Activated T-cell treated with anti-CD3 and anti-CD28 coated beads, Interleukin-2, amount 50 U/mL, for 72 hours (primary cell): ENCODE measurements around the gene NTNG1. TPM values are rescaled to one million over a fixed set of nuclear protein-coding genes. Genes with fewer than 3 reads are reported as not detected.
"Not testable (repeated sequence)": the region's sequence is repeated elsewhere in the genome, so short reads cannot be mapped to it uniquely, and the experiment has no call there.

Source experiments
- ATAC-seq, 2 donors: fragments of 150-1000 bp; cut with Tn5 transposase; replicated peaks in 1 of 2; 2 replicates each; pipeline ENCODE4 v1.10.0; 2021; ENCODE audit warnings: moderate library complexity in 2 of 2, mild to moderate bottlenecking in 1 of 2
- DNase-seq, 2 donors: peaks; one replicate each; pipeline ENCODE4 v3.0.0; 2021 to 2022; ENCODE audit warnings: mixed read lengths in 1 of 2
- H3K27ac Mint-ChIP-seq: one replicate; pipeline ENCODE4 v1.8.0; 2022; ENCODE audit warnings: mild to moderate bottlenecking, moderate library complexity, mixed read lengths
- H3K27me3 Mint-ChIP-seq: one replicate; pipeline ENCODE4 v1.8.0; 2022; ENCODE audit warnings: low read depth, mixed read lengths
- H3K36me3 Mint-ChIP-seq, 2 donors: one replicate each; pipeline ENCODE4 v1.8.0; 2022; ENCODE audit warnings: mixed read lengths in 2 of 2, mild to moderate bottlenecking in 1 of 2; ENCODE audit not compliant: insufficient read depth in 2 of 2
- H3K4me1 Mint-ChIP-seq: one replicate; pipeline ENCODE4 v1.8.0; 2022; ENCODE audit warnings: low read depth, mixed read lengths
- H3K4me3 Mint-ChIP-seq, 2 donors: one replicate each; pipeline ENCODE4 v1.8.0; 2022; ENCODE audit warnings: mild to moderate bottlenecking in 2 of 2, mixed read lengths in 2 of 2, moderate library complexity in 2 of 2
- H3K9me3 Mint-ChIP-seq, 2 donors: one replicate each; pipeline ENCODE4 v1.8.0; 2022; ENCODE audit warnings: mixed read lengths in 2 of 2
- total RNA-seq, 2 donors: library from RNA; stranded (reverse); gene quantifications; one replicate each; pipeline ENCODE4 v1.2.3, GENCODE V29; 2022

NTNG1 gene
- total RNA-seq, 2 donors from 2014 or later, result 0.48 TPM; not detected in 1

- Mint-ChIP-seq H3K4me3 (no peak overlapping the region), H3K27ac (no peak overlapping the region), H3K9me3 (peaks cover 6 to 8% of the 10 kb centered on the region in 2 donors), H3K36me3 (peaks cover 3 to 4% of the 10 kb centered on the region in 2 donors), H3K4me1 (no peaks in the 10 kb centered on the region), H3K27me3 (no peaks in the 10 kb centered on the region)
- ATAC-seq (no peak), DNase-seq (no peak)
These were observed 90.5 kb downstream of the NTNG1 start for GRCh38 chr1:107231291-107231690.

GRCh38 chr1:107232426-107232825 lies 91.6 kb downstream of the NTNG1 start:
- no peak overlapping the region for H3K4me3 Mint-ChIP-seq
- no peak for ATAC-seq

DNA sequence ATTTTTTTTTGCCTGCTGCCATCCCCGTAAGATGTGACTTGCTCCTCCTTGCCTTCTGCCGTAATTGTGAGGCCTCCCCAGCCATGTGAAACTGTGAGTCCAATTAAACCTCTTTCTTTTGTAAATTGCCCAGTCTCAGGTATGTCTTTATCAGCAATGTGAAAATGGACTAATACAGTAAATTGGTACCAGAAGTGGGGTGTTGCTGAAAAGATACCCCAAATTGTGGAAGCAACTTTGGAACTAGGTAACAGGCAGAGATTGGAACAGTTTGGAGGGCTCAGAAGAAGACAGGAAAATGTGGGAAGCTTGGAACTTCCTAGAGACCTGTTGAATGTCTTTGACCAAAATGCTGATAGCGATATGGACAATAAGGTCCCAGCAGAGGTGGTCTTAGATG lies 95.9 kb downstream of the NTNG1 start:
- H3K4me1 Mint-ChIP-seq, H3K27ac Mint-ChIP-seq, H3K27me3 Mint-ChIP-seq, DNase-seq, H3K36me3 Mint-ChIP-seq, H3K4me3 Mint-ChIP-seq, ATAC-seq: not testable (repeated sequence)
- peaks cover 7 to 11% of the 10 kb centered on the region in 2 donors for H3K9me3 Mint-ChIP-seq

More at GRCh38 chr1:107232426-107232825, 91.6 kb downstream of the NTNG1 start:
- Mint-ChIP-seq H3K27ac (no peak overlapping the region), H3K27me3 (no peaks in the 10 kb centered on the region), H3K9me3 (peaks cover 8 to 11% of the 10 kb centered on the region in 2 donors), H3K4me1 (no peaks in the 10 kb centered on the region), H3K36me3 (peaks cover 4 to 8% of the 10 kb centered on the region in 2 donors)
- no peak for DNase-seq

GRCh38 chr1:107243461-107243860 lies 102.6 kb downstream of the NTNG1 start:
- no peak for ATAC-seq
- Mint-ChIP-seq H3K4me3 (no peak overlapping the region), H3K36me3 (no peaks in the 10 kb centered on the region)

DNA sequence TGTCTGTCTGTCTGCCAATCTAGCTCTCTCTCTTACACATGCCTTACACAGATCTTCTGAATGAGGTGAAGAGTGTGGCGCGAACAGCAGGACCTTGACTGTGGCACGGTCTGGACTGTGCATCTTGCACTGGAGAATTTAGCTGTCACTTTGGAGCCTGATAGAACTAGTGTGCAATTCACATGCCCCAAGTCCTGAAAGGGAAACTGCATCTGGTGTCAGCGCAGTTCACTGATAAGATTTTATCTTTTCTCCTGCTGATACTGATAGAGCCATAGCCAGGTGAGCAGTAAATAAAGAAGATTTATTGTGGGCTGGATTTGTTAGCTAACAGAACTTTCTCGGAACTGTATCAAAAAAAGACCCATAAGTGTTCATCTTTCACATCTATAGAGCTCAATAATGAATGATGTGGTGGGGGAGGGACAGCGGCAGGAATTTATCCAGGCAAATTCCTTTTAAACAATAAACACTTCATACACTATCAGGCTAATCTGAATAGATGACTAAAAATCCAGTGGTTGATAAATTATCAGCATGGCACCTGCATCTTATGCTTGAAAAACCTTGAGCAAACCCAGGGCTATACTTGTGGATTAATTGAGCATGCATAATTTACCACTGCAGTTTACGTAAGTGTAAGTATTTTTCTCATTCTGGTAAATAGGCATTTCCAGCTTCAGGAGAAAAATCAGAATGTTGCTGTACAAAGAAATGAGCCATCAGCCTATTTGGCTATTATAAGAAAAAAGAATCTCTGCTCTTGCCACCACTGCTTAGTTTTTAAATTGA lies 104.1 kb downstream of the NTNG1 start:
- Mint-ChIP-seq H3K36me3 (no peaks in the 10 kb centered on the region), H3K4me1 (no peaks in the 10 kb centered on the region), H3K4me3 (no peak overlapping the region), H3K27ac (no peak overlapping the region), H3K27me3 (peaks cover 8% of the 10 kb centered on the region), H3K9me3 (peaks cover 0 to 2% of the 10 kb centered on the region in 2 donors)
- ATAC-seq (no peak), DNase-seq (no peak)

More at GRCh38 chr1:107243461-107243860, 102.6 kb downstream of the NTNG1 start:
- no peak for DNase-seq
- Mint-ChIP-seq H3K27ac (no peak overlapping the region), H3K4me1 (no peaks in the 10 kb centered on the region), H3K27me3 (peaks cover 8% of the 10 kb centered on the region), H3K9me3 (peaks cover 0 to 2% of the 10 kb centered on the region in 2 donors)

DNA sequence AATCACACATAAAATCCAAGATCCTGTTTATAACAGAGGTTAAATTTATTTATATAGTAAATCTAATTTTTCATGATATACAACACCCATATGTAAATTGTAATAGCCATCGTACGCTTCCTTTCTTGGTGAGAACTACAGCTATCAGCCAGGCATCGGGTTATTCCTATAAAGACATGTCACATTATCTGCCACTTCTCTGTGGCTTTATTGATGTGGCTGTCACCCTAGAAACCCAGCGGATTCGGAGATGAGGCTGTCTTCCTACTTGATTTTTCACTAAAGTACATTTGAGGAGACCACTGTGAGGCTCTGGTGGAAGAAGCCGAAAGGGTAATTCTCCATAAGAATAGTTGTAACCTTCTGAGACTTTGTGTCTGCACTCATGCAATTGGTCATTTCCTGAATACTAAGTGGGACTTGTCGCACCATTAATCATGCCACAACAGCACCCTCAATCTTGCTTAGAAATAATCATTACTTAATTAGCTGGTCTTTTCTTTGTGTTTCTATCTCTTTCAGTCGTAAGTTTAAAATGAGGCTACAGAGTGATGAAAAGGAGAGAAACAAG lies 106.0 kb downstream of the NTNG1 start:
- Mint-ChIP-seq H3K27ac (no peak overlapping the region), H3K9me3 (peaks cover 0 to 1% of the 10 kb centered on the region in 2 donors), H3K27me3 (peaks cover 8% of the 10 kb centered on the region), H3K4me1 (no peaks in the 10 kb centered on the region), H3K36me3 (no peaks in the 10 kb centered on the region), H3K4me3 (no peak overlapping the region)
- no peak for ATAC-seq
- no peak for DNase-seq

DNA sequence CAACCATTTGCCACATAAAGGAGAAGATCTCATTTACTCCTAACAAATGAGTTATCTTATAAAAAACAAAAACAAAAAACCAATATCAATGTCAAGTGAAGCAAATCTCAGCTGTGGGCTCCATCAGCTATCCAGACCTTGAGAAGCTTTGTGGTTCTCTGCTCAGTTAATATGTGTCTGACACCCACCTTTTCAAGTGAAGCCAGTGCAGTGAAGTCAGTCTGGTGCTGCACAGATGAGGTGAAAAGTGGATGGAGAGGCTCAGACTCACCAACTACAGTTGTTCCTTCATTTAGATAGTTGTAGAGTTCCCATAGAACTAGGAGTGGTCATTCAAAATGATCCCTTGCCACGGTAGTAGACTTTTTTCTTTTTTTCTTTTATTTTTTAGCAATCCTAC lies 106.8 kb downstream of the NTNG1 start:
- H3K27ac Mint-ChIP-seq, result no peak overlapping the region
- no peaks in the 10 kb centered on the region for H3K36me3 Mint-ChIP-seq
- H3K4me3 Mint-ChIP-seq, result no peak overlapping the region
- no peaks in the 10 kb centered on the region for H3K4me1 Mint-ChIP-seq
- no peak for DNase-seq
- peaks cover 8% of the 10 kb centered on the region for H3K27me3 Mint-ChIP-seq
- peaks cover 0 to 1% of the 10 kb centered on the region in 2 donors for H3K9me3 Mint-ChIP-seq
- ATAC-seq, result no peak

- DNase-seq (no peak), ATAC-seq (no peak)
- no peak overlapping the region for H3K27ac Mint-ChIP-seq
- no peaks in the 10 kb centered on the region for H3K27me3 Mint-ChIP-seq
- H3K9me3 Mint-ChIP-seq, result peaks cover 0 to 1% of the 10 kb centered on the region in 2 donors
- no peaks in the 10 kb centered on the region for H3K36me3 Mint-ChIP-seq
- no peak overlapping the region for H3K4me3 Mint-ChIP-seq
- no peaks in the 10 kb centered on the region for H3K4me1 Mint-ChIP-seq
These were observed 109.3 kb downstream of the NTNG1 start for GRCh38 chr1:107250169-107250568.

- H3K27ac Mint-ChIP-seq, result no peak overlapping the region
These were observed 110.2 kb downstream of the NTNG1 start for GRCh38 chr1:107251083-107251482.

DNA sequence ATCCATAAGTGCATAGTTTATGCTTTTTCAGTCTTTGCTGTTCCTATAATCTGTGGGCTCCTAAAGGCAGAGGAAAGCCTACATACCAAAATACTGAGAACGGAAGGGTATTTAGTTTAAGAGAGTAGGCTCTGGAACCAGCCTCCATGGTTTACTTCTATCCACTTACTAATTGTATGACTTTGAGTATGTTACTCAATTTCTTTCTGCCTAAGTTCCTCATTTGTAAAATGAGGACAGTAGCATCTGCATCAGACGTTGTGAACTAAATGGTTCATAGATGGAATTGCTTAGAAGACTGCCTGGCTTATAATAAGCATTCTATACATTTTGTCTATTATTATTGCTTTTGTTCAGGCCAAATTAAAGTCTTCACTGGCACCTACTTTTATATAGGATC lies 111.0 kb downstream of the NTNG1 start:
- DNase-seq (no peak), ATAC-seq (no peak)
- Mint-ChIP-seq H3K27me3 (no peaks in the 10 kb centered on the region), H3K9me3 (peaks cover 0 to 1% of the 10 kb centered on the region in 2 donors), H3K27ac (no peak overlapping the region), H3K4me1 (no peaks in the 10 kb centered on the region), H3K4me3 (no peak overlapping the region), H3K36me3 (no peaks in the 10 kb centered on the region)

More at GRCh38 chr1:107251083-107251482, 110.2 kb downstream of the NTNG1 start:
- no peak for ATAC-seq
- Mint-ChIP-seq H3K4me1 (no peaks in the 10 kb centered on the region), H3K4me3 (no peak overlapping the region), H3K27me3 (no peaks in the 10 kb centered on the region), H3K9me3 (peaks cover 0 to 1% of the 10 kb centered on the region in 2 donors), H3K36me3 (no peaks in the 10 kb centered on the region)
- no peak for DNase-seq

- DNase-seq (no peak), ATAC-seq (no peak)
- Mint-ChIP-seq H3K27ac (no peak overlapping the region), H3K9me3 (peaks cover 0 to 1% of the 10 kb centered on the region in 2 donors), H3K36me3 (no peaks in the 10 kb centered on the region), H3K4me3 (no peak overlapping the region), H3K4me1 (no peaks in the 10 kb centered on the region), H3K27me3 (no peaks in the 10 kb centered on the region)
These were observed 111.4 kb downstream of the NTNG1 start for GRCh38 chr1:107252271-107252670.

DNA sequence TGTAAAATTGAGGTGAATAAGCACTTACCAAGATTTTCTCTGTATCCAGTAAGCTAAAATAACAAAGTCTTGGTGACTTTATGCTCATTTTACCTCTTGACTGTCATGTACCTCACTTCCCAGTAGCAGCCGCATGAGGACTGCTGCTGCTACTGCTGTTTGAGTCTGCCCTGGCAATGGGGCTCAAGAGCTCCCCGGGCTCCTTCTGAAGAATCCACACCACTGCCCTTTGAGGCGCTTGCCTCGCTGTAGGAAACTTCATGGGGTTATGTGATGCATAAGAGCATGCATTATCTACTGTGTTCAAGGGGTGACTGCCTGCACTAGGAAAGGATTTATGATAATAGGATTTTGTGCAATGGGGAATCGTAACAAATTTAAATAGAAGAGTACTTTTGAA lies 113.5 kb downstream of the NTNG1 start:
- Mint-ChIP-seq H3K4me3 (no peak overlapping the region), H3K27me3 (no peaks in the 10 kb centered on the region), H3K4me1 (no peaks in the 10 kb centered on the region), H3K36me3 (no peaks in the 10 kb centered on the region), H3K9me3 (peaks cover 0 to 1% of the 10 kb centered on the region in 2 donors), H3K27ac (no peak overlapping the region)
- ATAC-seq, result no peak
- no peak for DNase-seq

DNA sequence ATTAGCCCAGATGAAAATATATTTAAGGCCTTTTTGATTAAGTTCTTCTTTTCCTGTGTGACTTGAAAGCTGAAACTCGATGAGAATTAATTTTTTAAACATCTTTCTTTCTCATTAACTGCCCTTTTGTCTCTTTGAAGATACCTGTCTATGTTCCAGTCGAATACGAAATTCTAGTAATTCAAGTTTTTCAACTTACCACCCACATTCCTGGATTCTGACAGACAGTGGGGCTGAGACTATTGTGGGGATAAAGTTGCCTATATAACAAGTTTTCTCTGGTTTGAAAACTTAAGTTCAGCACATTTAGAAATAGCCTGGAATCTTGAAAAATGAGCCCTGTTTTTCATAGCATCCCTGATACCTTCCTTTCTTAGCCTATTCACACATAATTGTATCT lies 114.6 kb downstream of the NTNG1 start:
- Mint-ChIP-seq H3K4me3 (no peak overlapping the region), H3K9me3 (peaks cover 0 to 1% of the 10 kb centered on the region in 2 donors), H3K4me1 (no peaks in the 10 kb centered on the region), H3K27ac (no peak overlapping the region), H3K36me3 (no peaks in the 10 kb centered on the region), H3K27me3 (no peaks in the 10 kb centered on the region)
- DNase-seq (no peak), ATAC-seq (no peak)
